ENCODE measurements around the gene TWNK. TPM values are rescaled to one million over a fixed set of nuclear protein-coding genes. Genes with fewer than 3 reads are reported as not detected.

Gene TWNK
- total and polyA plus RNA-seq, 2 of the 4 experiments (the other 2 are of a cell fraction): 7.7 to 8.8 TPM

GRCh38 chr10:101031796-101032636 lies 44.7 kb downstream of the TWNK start (continued):
- peak; percentile 33; the same call in 1 of the 2 replicates for TF ChIP-seq MXI1 (IDR thresholded peaks at IDR 0.05; ENCODE audit: borderline replicate concordance, low read depth, low read length)
- TF ChIP-seq BHLHE40 (IDR thresholded peaks at IDR 0.05; ENCODE audit: low read depth, low read length): peak; percentile 10; the same call in 1 of the 2 replicates
- TF ChIP-seq CEBPB (IDR thresholded peaks at IDR 0.05; ENCODE audit: low read depth, low read length): no peak

DNA sequence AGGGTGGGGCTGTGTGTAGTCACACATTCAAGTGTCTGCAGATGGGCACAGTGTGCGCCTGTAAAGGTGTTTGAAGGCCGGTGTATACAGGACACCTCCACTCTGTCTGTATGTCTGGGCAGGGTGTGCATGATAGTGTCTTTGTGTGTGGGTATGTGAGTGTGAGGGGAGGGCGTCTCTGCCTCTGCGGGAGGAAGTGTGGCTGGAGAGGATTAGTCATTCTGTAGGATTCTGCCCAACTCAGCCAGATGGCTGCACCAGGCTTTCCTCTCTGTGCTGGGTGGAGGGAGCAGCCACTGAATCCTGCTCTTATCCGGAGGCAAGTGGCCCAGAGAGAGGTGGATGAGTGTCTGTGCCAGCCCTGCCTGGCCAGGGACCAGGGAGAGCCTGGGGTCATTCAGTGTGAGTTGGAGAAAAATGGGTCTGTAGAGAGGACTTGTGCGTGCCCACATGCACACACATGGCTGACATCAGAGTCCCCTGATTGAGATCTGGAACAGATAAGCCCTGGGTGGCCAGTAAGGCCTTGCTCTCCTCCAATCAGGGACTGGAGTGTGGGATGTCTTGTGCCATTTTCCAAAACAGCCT lies 45.4 kb downstream of the TWNK start:
- peak overlapping the region; percentile 99 for H2AFZ ChIP-seq (replicated peaks; ENCODE audit: low read length, poor library complexity)
- H3K4me3 ChIP-seq (ENCODE audit: insufficient read depth, low read depth, low read length): peak overlapping the region; percentile 60
- H3K14ac ChIP-seq (replicated peaks; ENCODE audit: low read depth, low read length): peak overlapping the region; percentile 99
- POLR2A ChIA-PET (ENCODE audit: unreplicated experiment): interaction anchor here (1.4 kb wide), 1 partner anchor 10 kb away, joined by 6 read pairs; no protein-coding TSS in a partner anchor
- BruUV-seq (replicated peaks): no TSS peak
- H3K4me1 ChIP-seq (ENCODE audit: control insufficient read depth, insufficient read depth, low read length): peaks cover 2% of the 10 kb centered on the region
- dilution Hi-C loops (cut with HindIII; ENCODE audit: low sequenced_read_pairs, unreplicated experiment): no loop called here
- H3K9me3 ChIP-seq (ENCODE audit: control insufficient read depth, insufficient read depth, low read length): no peaks in the 10 kb centered on the region
- DNase-seq (peak; percentile 91), ATAC-seq (ENCODE audit: low read depth) (peak; percentile 73)
- peak overlapping the region; percentile 93 for H3K56ac ChIP-seq (ENCODE audit: extremely low read depth, insufficient read depth, low read length)
- peak overlapping the region; percentile 86 for H2BK120ac ChIP-seq (ENCODE audit: low read depth, low read length)
- peak overlapping the region; percentile 98 for H2AK9ac ChIP-seq (replicated peaks; ENCODE audit: low read depth, low read length, poor library complexity)
- in situ Hi-C loops (cut with MboI; ENCODE audit: low sequenced_read_pairs): no loop called here
- CTCF ChIA-PET: interaction anchor here (1.7 to 2.1 kb wide), 2 partner anchors 14 to 19 kb away, joined by 4 to 7 read pairs; no protein-coding TSS in a partner anchor
- H3K79me1 ChIP-seq (ENCODE audit: low read depth in 1 of 2, low read length in 2 of 2): peaks cover 16 to 66% of the 10 kb centered on the region in 2 experiments; a peak in 3 of 4 replicates
- intact Hi-C loops (cut with micrococcal nuclease): loop anchor here (5.0 kb wide), 1 partner anchor 35 kb away; no protein-coding TSS in a partner anchor
- H2BK5ac ChIP-seq (ENCODE audit: low read depth, low read length, poor library complexity, severe bottlenecking): peak overlapping the region; percentile 89
- H4K5ac ChIP-seq (ENCODE audit: low read depth, low read length): peak overlapping the region; percentile 42
- H3K18ac ChIP-seq (ENCODE audit: low read depth, low read length): peak overlapping the region; percentile 58
- peak overlapping the region; percentile 75 for H2BK20ac ChIP-seq (ENCODE audit: low read depth, low read length)
- H3K27me3 ChIP-seq (ENCODE audit: control insufficient read depth, insufficient read depth, low read length): peaks cover 2% of the 10 kb centered on the region; the same call in 1 of the 2 replicates
- H4K91ac ChIP-seq (ENCODE audit: insufficient read depth, low read depth, low read length): peak overlapping the region; percentile 89
- peak overlapping the region; percentile 83 for H3K4me2 ChIP-seq (ENCODE audit: low read depth, low read length)
- peak overlapping the region; percentile 98 for H3K23ac ChIP-seq (ENCODE audit: low read depth, low read length)
- H3K27ac ChIP-seq (ENCODE audit: insufficient read depth, low read length): peak overlapping the region; percentile 87
- H3K4ac ChIP-seq (ENCODE audit: low read depth, low read length): peak overlapping the region; percentile 97
- peaks cover 31% of the 10 kb centered on the region for H3K36me3 ChIP-seq (ENCODE audit: control insufficient read depth, insufficient read depth, low read length)
- H2AK5ac ChIP-seq (ENCODE audit: low read depth, low read length): peak overlapping the region; percentile 88
- H4K8ac ChIP-seq (ENCODE audit: low read depth in 2 of 2, low read length in 2 of 2): peak overlapping the region; percentile 19 to 79
- peaks cover 36% of the 10 kb centered on the region for H4K20me1 ChIP-seq (ENCODE audit: insufficient read depth, low read length)
- peak overlapping the region; percentile 71 for H3K9ac ChIP-seq (ENCODE audit: low read depth, low read length)
- H3K9me1 ChIP-seq (ENCODE audit: insufficient read depth, low read length): peaks cover 2% of the 10 kb centered on the region; the same call in 1 of the 2 replicates
- 12% methylated on average over 5 of the region's 6 CpGs; no CpG with 5 or more reads in 1 of the 2 experiments for WGBS, 2 experiments (ENCODE audit: extremely low coverage in 2 of 2, insufficient read length in 1 of 2)
- H2BK15ac ChIP-seq (ENCODE audit: low read depth, low read length): peak overlapping the region; percentile 27; the same call in 1 of the 3 replicates
- TF ChIP-seq CEBPB (IDR thresholded peaks at IDR 0.05; ENCODE audit: low read depth, low read length): no peak
- TF ChIP-seq MXI1 (IDR thresholded peaks at IDR 0.05; ENCODE audit: borderline replicate concordance, low read depth, low read length): peak; percentile 51
- TF ChIP-seq MAZ (IDR thresholded peaks at IDR 0.05; ENCODE audit: borderline replicate concordance, low read depth, low read length): peak; percentile 68; the same call in 1 of the 2 replicates
- TF ChIP-seq RCOR1 (IDR thresholded peaks at IDR 0.05; ENCODE audit: insufficient replicate concordance, low read length): peak; percentile 47
- TF ChIP-seq POLR2A (IDR thresholded peaks at IDR 0.05; ENCODE audit: low read depth, low read length): peak; percentile 90
- TF ChIP-seq NFE2L2 (IDR thresholded peaks at IDR 0.05; ENCODE audit: low read depth, low read length): no peak
- no peak for TF ChIP-seq BHLHE40 (IDR thresholded peaks at IDR 0.05; ENCODE audit: low read depth, low read length)
- TF ChIP-seq, protein P1, sequence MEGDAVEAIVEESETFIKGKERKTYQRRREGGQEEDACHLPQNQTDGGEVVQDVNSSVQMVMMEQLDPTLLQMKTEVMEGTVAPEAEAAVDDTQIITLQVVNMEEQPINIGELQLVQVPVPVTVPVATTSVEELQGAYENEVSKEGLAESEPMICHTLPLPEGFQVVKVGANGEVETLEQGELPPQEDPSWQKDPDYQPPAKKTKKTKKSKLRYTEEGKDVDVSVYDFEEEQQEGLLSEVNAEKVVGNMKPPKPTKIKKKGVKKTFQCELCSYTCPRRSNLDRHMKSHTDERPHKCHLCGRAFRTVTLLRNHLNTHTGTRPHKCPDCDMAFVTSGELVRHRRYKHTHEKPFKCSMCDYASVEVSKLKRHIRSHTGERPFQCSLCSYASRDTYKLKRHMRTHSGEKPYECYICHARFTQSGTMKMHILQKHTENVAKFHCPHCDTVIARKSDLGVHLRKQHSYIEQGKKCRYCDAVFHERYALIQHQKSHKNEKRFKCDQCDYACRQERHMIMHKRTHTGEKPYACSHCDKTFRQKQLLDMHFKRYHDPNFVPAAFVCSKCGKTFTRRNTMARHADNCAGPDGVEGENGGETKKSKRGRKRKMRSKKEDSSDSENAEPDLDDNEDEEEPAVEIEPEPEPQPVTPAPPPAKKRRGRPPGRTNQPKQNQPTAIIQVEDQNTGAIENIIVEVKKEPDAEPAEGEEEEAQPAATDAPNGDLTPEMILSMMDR (conservative IDR thresholded peaks at IDR 0.05; ENCODE audit: low read depth, low read length): no peak
- no peak for TF ChIP-seq RFX5 (IDR thresholded peaks at IDR 0.05; ENCODE audit: low read depth, low read length)
- TF ChIP-seq, protein P2, sequence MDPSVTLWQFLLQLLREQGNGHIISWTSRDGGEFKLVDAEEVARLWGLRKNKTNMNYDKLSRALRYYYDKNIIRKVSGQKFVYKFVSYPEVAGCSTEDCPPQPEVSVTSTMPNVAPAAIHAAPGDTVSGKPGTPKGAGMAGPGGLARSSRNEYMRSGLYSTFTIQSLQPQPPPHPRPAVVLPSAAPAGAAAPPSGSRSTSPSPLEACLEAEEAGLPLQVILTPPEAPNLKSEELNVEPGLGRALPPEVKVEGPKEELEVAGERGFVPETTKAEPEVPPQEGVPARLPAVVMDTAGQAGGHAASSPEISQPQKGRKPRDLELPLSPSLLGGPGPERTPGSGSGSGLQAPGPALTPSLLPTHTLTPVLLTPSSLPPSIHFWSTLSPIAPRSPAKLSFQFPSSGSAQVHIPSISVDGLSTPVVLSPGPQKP (IDR thresholded peaks at IDR 0.05; ENCODE audit: borderline replicate concordance, low read depth, low read length): no peak
